Suprapubic skin (tissue), 2 donors: ENCODE measurements around the gene ANKRD2.

ENCODE experiments used
- EP300 ChIP-seq: sonication (generic); formaldehyde crosslinking; IDR thresholded peaks from one replicate; pipeline ENCODE4 v1.6.1; 2017; ENCODE audit warnings: antibody characterized with exemption
- POLR2A ChIP-seq, 2 donors: fragments of 450-650 bp; IDR thresholded peaks; one replicate each; pipeline ENCODE4 v1.6.1; 2017; ENCODE audit warnings: antibody characterized with exemption in 2 of 2, mild to moderate bottlenecking in 2 of 2, moderate library complexity in 2 of 2

DNA sequence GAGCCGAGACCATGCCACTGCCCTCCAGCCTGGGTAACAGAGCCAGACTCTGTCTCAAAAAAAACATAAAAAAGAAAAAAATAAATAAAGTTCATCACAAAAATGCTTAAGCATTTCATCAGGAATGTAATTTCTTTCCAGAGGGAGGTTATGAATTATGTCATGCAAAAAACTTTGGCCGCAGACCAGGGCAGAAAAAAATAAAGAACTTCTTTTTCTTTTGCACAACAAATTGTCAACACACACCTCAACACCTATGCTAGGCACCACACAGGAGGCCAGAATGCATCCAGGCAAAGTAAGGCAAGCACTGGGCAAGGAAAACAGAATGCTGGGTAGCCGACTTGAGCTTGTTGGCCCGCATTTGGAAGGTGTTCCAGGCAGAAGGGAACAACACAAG lies 20.8 kb downstream of the ANKRD2 start:
- no peak for TF ChIP-seq EP300
- TF ChIP-seq POLR2A (IDR thresholded peaks at IDR 0.05) = no peak
